ENCODE measurements around the gene VEGFD.

VEGFD gene, protein sequence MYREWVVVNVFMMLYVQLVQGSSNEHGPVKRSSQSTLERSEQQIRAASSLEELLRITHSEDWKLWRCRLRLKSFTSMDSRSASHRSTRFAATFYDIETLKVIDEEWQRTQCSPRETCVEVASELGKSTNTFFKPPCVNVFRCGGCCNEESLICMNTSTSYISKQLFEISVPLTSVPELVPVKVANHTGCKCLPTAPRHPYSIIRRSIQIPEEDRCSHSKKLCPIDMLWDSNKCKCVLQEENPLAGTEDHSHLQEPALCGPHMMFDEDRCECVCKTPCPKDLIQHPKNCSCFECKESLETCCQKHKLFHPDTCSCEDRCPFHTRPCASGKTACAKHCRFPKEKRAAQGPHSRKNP

GRCh38 chrX:15384304-15384703, at the start of gene VEGFD:
TSS of gene VEGFD (minus strand) at chrX:15384413. CDS start at chrX:15383946, 467 bp downstream.
- H3K36me3 ChIP-seq, result no peaks in the 10 kb centered on the region
- H3K9ac ChIP-seq, result no peak within 1 kb of the TSS
- no peaks in the 10 kb centered on the region for H3K9me3 ChIP-seq
- no peak within 1 kb of the TSS for H3K27ac ChIP-seq
- H4K20me1 ChIP-seq, result peaks cover 16% of the 10 kb centered on the region; the same call in 1 of the 2 replicates
- H3K27me3 ChIP-seq, result peaks cover 98% of the 10 kb centered on the region
- no peak for TF ChIP-seq Cebpa-rat (IDR thresholded peaks at IDR 0.05)
- no peaks in the 10 kb centered on the region for H3K4me1 ChIP-seq
- no peak within 1 kb of the TSS for H3K4me2 ChIP-seq
- H3K4me3 ChIP-seq, result no peak within 1 kb of the TSS

GRCh38 chrX:15430584-15430983, 46.4 kb upstream of the VEGFD start:
- Histone ChIP-seq H3K4me1 (no peaks in the 10 kb centered on the region), H4K20me1 (no peaks in the 10 kb centered on the region), H3K27me3 (peaks cover 84% of the 10 kb centered on the region), H3K9me3 (no peaks in the 10 kb centered on the region), H3K9ac (no peak overlapping the region), H3K36me3 (no peaks in the 10 kb centered on the region), H3K4me2 (no peak overlapping the region), H3K27ac (no peak overlapping the region), H3K4me3 (no peak overlapping the region)
- TF ChIP-seq Cebpa-rat (IDR thresholded peaks at IDR 0.05), result no peak

DNA sequence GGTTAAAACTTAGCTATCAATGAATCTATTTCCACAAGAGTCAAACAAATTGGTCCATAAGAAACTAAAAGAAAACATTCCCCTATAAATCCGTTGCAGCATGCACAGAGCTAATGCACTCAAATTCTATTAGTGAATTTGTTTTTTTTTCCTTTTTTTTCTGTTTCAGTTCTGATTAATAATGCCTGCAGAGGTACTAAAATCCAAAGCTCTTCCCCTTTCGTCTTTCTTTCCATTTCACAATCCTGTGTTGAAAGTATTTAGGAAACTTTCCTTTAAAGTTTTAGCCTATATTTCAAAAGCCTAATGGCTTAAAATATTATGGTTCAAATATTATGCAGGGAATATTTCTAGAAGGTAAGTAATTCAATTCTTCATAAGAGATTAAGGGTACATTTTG, 45.9 kb upstream of the VEGFD start:
- Histone ChIP-seq H3K27ac (no peak overlapping the region), H4K20me1 (no peaks in the 10 kb centered on the region), H3K4me3 (no peak overlapping the region), H3K9ac (no peak overlapping the region), H3K36me3 (no peaks in the 10 kb centered on the region), H3K9me3 (no peaks in the 10 kb centered on the region), H3K4me1 (no peaks in the 10 kb centered on the region), H3K27me3 (peaks cover 85% of the 10 kb centered on the region), H3K4me2 (no peak overlapping the region)
- no peak for TF ChIP-seq Cebpa-rat (IDR thresholded peaks at IDR 0.05)

- Histone ChIP-seq H3K27ac (no peak overlapping the region), H3K4me2 (no peak overlapping the region), H3K4me1 (no peaks in the 10 kb centered on the region), H3K36me3 (no peaks in the 10 kb centered on the region), H3K4me3 (no peak overlapping the region), H3K27me3 (peaks cover 85% of the 10 kb centered on the region), H3K9me3 (peaks cover 5% of the 10 kb centered on the region; the same call in 1 of the 2 replicates), H4K20me1 (no peaks in the 10 kb centered on the region), H3K9ac (no peak overlapping the region)
- no peak for TF ChIP-seq Cebpa-rat (IDR thresholded peaks at IDR 0.05)
Measured at GRCh38 chrX:15425024-15425423, 40.8 kb upstream of the VEGFD start.

GRCh38 chrX:15418707-15419181, 34.5 kb upstream of the VEGFD start:
- H3K4me1 ChIP-seq, result no peaks in the 10 kb centered on the region
- peaks cover 88% of the 10 kb centered on the region for H3K27me3 ChIP-seq
- H3K9me3 ChIP-seq, result peaks cover 5% of the 10 kb centered on the region; the same call in 1 of the 2 replicates
- no peaks in the 10 kb centered on the region for H4K20me1 ChIP-seq
- no peak for TF ChIP-seq Cebpa-rat (IDR thresholded peaks at IDR 0.05)
- no peak overlapping the region for H3K27ac ChIP-seq
- no peaks in the 10 kb centered on the region for H3K36me3 ChIP-seq
- H3K4me2 ChIP-seq, result no peak overlapping the region
- H3K4me3 ChIP-seq, result no peak overlapping the region
- H3K9ac ChIP-seq, result no peak overlapping the region

GRCh38 chrX:15418041-15418706, 34.0 kb upstream of the VEGFD start:
- no peak overlapping the region for H3K27ac ChIP-seq
- no peak overlapping the region for H3K9ac ChIP-seq
- no peak overlapping the region for H3K4me2 ChIP-seq
- H3K9me3 ChIP-seq, result peaks cover 5% of the 10 kb centered on the region; the same call in 1 of the 2 replicates
- no peak for TF ChIP-seq Cebpa-rat (IDR thresholded peaks at IDR 0.05)
- no peaks in the 10 kb centered on the region for H4K20me1 ChIP-seq
- peaks cover 88% of the 10 kb centered on the region for H3K27me3 ChIP-seq
- no peak overlapping the region for H3K4me3 ChIP-seq
- H3K36me3 ChIP-seq, result no peaks in the 10 kb centered on the region
- no peaks in the 10 kb centered on the region for H3K4me1 ChIP-seq

GRCh38 chrX:15416133-15416993, 32.1 kb upstream of the VEGFD start:
- Histone ChIP-seq H3K27ac (no peak overlapping the region), H3K9ac (no peak overlapping the region), H3K4me2 (no peak overlapping the region), H3K4me3 (no peak overlapping the region), H3K27me3 (peaks cover 91% of the 10 kb centered on the region), H3K4me1 (no peaks in the 10 kb centered on the region), H3K9me3 (no peaks in the 10 kb centered on the region), H3K36me3 (no peaks in the 10 kb centered on the region), H4K20me1 (no peaks in the 10 kb centered on the region)
- no peak for TF ChIP-seq Cebpa-rat (IDR thresholded peaks at IDR 0.05)

DNA sequence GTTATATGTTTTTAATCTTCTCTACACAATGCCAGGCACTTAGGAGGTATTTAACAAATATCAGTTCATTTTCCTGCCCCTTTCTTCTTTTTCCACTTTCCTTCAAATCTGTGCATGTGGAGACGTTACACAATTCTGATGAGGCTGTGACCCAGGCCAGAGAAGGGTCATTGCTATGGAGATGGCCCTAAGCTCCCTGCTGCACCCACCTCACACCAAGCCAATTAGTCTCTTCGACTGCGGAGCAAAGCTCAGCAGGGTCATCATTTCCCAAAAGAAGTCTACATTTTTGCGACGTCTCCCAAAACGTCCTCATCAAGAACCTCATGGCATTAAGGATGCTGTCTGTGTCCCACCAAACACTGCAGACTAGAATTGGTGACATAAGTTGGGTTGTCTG, 28.9 kb upstream of the VEGFD start:
- Histone ChIP-seq H3K4me1 (no peaks in the 10 kb centered on the region), H3K27me3 (peaks cover 93% of the 10 kb centered on the region), H3K27ac (no peak overlapping the region), H3K4me2 (no peak overlapping the region), H3K9ac (no peak overlapping the region), H3K9me3 (no peaks in the 10 kb centered on the region), H3K36me3 (no peaks in the 10 kb centered on the region), H4K20me1 (peaks cover 11% of the 10 kb centered on the region; the same call in 1 of the 2 replicates), H3K4me3 (no peak overlapping the region)
- TF ChIP-seq Cebpa-rat (IDR thresholded peaks at IDR 0.05), result no peak

DNA sequence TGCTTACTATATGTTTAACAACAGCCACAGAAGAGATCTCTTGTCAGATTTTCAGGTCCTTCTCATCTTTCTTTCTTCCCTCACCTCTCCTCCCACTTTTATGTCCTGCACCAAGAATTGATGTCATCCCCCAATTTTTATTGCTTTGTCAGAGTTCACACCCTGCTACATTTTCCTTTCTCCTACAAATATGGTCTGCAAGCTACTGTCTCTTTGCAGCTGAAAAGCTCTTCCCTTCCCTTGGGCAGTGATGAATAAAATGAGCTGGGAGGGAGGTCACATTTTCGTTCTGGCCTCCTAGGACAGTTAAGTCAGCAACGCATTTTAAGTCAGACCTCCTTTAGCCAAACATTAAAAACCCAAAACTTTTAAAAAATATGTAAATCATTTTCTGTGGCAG, 26.7 kb upstream of the VEGFD start:
- Histone ChIP-seq H3K4me2 (no peak overlapping the region), H3K36me3 (no peaks in the 10 kb centered on the region), H3K9me3 (no peaks in the 10 kb centered on the region), H3K4me1 (no peaks in the 10 kb centered on the region), H3K27me3 (peaks cover 94% of the 10 kb centered on the region), H3K9ac (no peak overlapping the region), H3K4me3 (no peak overlapping the region), H3K27ac (no peak overlapping the region), H4K20me1 (peaks cover 18% of the 10 kb centered on the region; the same call in 1 of the 2 replicates)
- no peak for TF ChIP-seq Cebpa-rat (IDR thresholded peaks at IDR 0.05)

Data from BLaER1 (cell line).